Activated naive CD4-positive, alpha-beta T cell treated with anti-CD3 and anti-CD28 coated beads, Interleukin-2, amount 50 U/mL, for 72 hours (primary cell): ENCODE data around the gene CHMP4A. TPM values are rescaled to one million over a fixed set of nuclear protein-coding genes. Genes with fewer than 3 reads are reported as not detected.
"Not testable (repeated sequence)": the region's sequence is repeated elsewhere in the genome, so short reads cannot be mapped to it uniquely, and the experiment has no call there.

Experiments
- ATAC-seq, 2 donors: fragments of 150-1000 bp; cut with Tn5 transposase; 2 replicates each; pipeline ENCODE4 v1.10.0; 2021; ENCODE audit warnings: mild to moderate bottlenecking in 2 of 2, moderate library complexity in 2 of 2
- DNase-seq, 2 donors: peaks; one replicate each; pipeline ENCODE4 v3.0.0; 2021 to 2022; ENCODE audit warnings: low spot score in 2 of 2
- H3K27ac Mint-ChIP-seq, 2 donors: one replicate each; pipeline ENCODE4 v1.8.0; 2022; ENCODE audit warnings: mild to moderate bottlenecking in 2 of 2, mixed read lengths in 2 of 2
- H3K36me3 Mint-ChIP-seq, 2 donors: one replicate each; pipeline ENCODE4 v1.8.0; 2022; ENCODE audit warnings: mixed read lengths in 2 of 2
- H3K9me3 Mint-ChIP-seq, 2 donors: one replicate each; pipeline ENCODE4 v1.8.0; 2022; ENCODE audit warnings: mixed read lengths in 2 of 2
- total RNA-seq, 2 donors: library from RNA; stranded (reverse); gene quantifications; one replicate each; pipeline ENCODE4 v1.2.3, GENCODE V29; 2022

The CHMP4A gene
- total RNA-seq, 2 donors from 2014 or later, result 69.2 to 74.2 TPM

DNA sequence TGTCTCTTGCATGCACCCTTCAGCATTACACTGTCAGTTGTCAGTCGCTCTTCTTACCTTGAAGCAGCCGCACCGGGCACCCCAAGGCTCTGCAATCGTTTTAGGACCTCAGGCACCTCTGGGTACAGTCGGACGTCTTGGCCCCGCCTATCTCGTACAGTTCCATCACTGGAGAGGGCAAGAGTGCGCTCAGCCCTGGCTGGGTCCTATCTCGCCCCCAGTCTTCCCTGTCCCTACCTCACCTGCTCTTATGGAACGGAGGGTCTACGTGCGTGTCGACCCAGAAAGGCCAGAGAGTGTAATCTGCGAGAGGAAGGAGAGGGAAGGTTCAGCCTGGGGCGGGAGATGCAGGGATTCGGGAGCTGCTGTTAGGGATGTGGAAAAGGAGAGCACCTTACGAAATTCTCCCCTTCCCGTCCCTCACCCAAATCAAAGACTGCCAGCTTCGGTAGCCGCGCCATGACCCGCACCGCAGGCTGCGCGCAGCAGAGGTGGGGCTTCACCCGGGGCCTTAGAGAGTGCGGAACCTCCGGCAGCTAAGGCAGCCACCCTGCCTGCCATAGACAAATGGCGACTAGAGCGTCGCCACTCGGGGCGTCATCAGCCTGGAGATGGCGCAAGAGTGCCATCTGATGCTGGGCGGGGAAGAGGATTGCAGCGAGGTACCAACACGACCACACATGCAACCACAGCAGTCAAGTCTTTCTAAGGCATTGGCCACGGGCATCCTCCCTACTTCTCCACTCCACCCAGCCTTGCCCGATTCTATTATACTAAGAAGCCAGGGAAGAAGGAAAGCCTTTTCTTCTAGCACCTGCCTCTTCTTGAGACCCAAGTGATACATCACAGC lies 2.4 kb upstream of the CHMP4A start, which contains the start of gene MDP1:
Gene MDP1, minus strand, starts transcription at position 572 of the 850 bp plus-strand sequence. Its CDS starts 111 bp downstream, at position 461.
- DNase-seq, result peak; percentile 78 to 82
- peaks cover 9 to 23% of the 10 kb centered on the region in 2 donors for H3K36me3 Mint-ChIP-seq
- peak; percentile 73 to 74 for ATAC-seq
- no peaks in the 10 kb centered on the region for H3K9me3 Mint-ChIP-seq
- peak within 1 kb of the TSS; percentile 90 to 95 for H3K27ac Mint-ChIP-seq

DNA sequence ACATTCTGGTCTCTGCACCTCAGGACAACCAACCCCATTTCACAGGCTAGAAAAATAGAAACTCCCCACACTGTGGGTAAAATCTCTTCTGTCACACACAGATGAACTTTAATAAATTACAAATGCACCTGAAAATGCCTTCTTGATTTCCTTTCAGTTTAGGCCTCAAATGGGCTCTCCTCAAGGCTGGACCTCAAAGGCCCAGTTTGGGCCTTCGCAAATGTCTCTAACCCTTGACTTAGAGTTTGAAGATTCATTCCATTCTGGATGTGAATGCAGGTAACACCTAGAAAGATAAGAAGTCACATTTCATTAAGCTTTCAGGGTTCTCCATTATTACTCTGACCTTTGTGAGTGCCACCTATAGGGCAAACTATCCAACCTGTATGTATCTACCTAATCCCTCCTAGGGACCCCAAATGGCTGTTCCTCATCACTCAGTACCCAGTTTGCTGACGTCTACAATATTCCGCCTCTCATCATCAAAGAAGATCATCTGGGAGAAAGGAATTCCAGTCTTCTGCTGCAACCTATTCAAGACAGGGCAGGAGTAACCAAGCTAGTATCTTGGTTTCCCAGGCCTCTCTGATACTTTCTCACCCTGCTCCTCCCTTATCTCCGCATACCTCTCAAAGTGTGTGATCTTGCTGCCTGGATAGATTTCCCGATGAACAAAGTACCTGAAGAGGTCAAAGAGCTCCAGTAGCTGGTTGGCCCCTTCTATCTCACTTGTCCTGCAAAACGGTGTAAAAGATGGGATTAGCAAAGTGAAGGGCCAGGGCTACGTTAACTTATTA lies 776 bp upstream of the CHMP4A start:
- H3K27ac Mint-ChIP-seq, result peak overlapping the region; percentile 96 to 98
- H3K36me3 Mint-ChIP-seq, result peaks cover 18 to 32% of the 10 kb centered on the region in 2 donors
- ATAC-seq (no peak), DNase-seq (no peak)
- no peaks in the 10 kb centered on the region for H3K9me3 Mint-ChIP-seq

DNA sequence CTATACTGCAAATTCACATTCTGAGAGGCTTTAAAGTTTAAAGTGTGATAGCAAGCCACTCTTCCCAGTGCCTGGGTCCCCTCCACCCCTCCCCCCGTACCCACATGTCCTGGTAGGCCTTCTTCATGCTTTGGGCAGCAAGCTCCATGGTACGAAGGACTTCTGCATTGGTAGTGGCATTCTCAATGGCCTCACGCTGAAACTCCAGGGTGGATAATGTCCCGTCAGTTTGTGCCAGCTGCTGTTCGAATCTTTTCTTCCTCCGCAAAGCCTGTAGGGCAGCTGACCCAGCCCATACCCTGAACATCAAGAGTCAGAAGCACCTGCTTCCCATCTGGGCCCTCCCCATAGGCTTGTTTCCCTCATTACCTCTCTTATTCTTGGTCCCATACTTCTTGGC lies 2.0 kb downstream of the CHMP4A start:
- Mint-ChIP-seq H3K36me3 (peaks cover 25 to 54% of the 10 kb centered on the region in 2 donors), H3K9me3 (no peaks in the 10 kb centered on the region), H3K27ac (peak overlapping the region in 1 of 2 donors; percentile 96)
- DNase-seq (no peak), ATAC-seq (no peak)

DNA sequence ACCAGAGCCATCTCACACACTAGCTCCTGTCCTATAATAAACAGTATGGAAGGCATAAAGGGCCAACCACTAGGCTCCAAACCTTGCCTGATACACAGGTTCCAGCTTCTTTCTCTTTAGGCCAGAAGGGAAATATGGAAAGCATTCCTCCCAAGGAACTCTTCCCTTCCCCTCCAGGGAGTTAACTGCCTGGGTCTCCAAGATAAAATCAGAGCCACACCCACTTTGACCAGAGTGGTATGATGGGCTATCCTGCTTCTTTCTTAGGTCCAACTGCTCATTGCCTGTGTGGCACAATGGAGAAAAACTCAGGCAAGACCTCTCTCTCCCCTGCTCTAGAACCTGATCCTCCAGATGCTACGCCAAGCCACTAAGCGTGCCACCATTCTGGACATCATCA lies 5.7 kb downstream of the CHMP4A start:
- peaks cover 0 to 6% of the 10 kb centered on the region in 2 donors for H3K9me3 Mint-ChIP-seq
- DNase-seq (no peak), ATAC-seq (no peak)
- peak overlapping the region in 1 of 2 donors; percentile 33 for H3K27ac Mint-ChIP-seq
- peaks cover 31 to 52% of the 10 kb centered on the region in 2 donors for H3K36me3 Mint-ChIP-seq

DNA sequence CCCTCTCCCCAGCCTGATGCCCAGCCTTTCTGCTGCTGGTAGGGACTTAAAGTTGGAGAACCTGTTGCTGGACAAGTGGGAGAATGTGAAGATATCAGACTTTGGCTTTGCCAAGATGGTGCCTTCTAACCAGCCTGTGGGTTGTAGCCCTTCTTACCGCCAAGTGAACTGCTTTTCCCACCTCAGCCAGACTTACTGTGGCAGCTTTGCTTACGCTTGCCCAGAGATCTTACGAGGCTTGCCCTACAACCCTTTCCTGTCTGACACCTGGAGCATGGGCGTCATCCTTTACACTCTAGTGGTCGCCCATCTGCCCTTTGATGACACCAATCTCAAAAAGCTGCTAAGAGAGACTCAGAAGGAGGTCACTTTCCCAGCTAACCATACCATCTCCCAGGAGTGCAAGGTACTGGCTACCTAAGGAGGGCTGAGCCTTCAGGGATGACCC lies 6.2 kb downstream of the CHMP4A start:
- peaks cover 34 to 56% of the 10 kb centered on the region in 2 donors for H3K36me3 Mint-ChIP-seq
- DNase-seq (no peak), ATAC-seq (peak in 1 of 2 donors; percentile 18)
- H3K27ac Mint-ChIP-seq, result peak overlapping the region; percentile 26 to 33
- H3K9me3 Mint-ChIP-seq, result peaks cover 0 to 6% of the 10 kb centered on the region in 2 donors

DNA sequence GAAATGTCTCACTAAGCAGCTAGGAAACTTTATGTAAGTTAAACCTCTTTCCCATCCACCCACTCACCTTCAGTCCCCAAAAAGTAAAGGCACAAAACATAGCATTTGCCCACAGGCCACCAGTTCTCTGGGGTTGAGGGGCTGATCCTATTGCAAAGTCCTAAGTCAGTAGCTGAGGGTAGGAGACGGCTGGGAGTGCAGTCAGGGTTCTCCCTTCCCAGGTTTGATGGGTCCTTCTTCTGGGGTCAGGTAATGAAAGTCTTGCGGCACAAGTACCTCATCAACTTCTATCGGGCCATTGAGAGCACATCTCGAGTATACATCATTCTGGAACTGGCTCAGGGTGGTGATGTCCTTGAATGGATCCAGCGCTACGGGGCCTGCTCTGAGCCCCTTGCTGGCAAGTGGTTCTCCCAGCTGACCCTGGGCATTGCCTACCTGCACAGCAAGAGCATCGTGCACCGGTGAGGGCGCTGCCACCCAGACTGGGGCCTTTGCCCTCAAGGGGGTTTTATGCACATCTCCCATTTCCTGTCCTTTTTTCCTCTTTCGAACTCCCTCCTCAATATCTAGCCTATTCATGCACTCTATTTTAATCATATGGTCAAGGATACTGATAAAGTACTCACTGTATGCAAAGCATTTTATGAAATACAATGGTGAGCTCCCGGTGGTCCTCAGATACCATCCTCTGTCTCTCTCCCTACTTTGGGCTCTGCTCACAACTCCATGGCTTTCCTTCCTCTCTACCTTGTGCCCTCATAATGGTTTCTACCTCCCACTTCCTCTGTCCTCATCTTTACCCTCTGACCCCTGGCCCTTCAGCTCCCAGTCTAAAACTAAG lies 6.8 kb downstream of the CHMP4A start:
- peaks cover 0 to 8% of the 10 kb centered on the region in 2 donors for H3K9me3 Mint-ChIP-seq
- H3K36me3 Mint-ChIP-seq, result peaks cover 37 to 58% of the 10 kb centered on the region in 2 donors
- DNase-seq (no peak), ATAC-seq (no peak)
- H3K27ac Mint-ChIP-seq, result peak overlapping the region; percentile 26 to 33

DNA sequence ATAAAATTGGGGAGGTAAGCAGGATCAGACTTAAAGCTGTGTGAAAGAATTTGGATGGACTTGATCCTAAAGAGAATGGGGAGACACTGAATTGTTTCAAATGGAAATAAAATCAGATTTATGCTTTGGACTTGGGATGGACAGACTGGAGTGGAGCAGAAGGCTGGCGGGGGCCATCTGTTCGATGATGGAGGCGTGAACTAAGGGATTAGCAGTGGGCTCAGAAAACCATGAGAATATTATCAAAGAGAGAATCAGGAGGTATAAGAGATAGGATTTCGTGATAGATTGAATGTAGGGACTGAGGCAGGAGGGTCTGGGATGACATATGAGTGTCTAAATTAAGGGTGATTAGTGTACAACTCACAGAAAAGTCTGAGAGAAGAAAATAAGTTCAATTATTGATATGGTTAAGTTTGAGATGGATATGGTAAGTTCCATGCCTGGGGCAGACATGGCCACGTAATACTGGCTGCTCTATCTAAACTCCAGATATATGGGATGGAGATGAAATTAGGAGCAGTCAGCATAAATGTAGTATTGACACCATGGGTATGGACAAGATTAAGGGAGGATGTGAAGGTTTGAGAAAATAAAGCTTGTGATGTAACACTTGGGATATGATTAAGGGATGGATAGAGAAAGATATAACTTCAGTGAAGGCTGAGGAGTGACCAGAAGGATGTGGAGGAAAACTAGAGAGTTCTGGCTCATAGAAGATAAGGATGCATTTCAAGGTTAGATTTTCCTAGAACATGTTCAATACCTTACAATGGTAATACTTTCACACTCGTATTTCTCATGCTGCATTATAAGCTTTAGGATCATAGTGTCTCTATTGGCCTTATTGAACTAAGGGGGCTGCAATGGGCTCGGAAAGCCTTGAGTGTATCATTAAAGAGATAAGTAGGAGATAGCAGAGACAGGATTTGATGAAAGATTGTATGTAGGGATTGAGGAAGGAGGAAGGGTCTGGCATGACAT lies 8.8 kb downstream of the CHMP4A start:
- H3K36me3 Mint-ChIP-seq, result peaks cover 25 to 47% of the 10 kb centered on the region in 2 donors
- peaks cover 0 to 10% of the 10 kb centered on the region in 2 donors for H3K9me3 Mint-ChIP-seq
- H3K27ac Mint-ChIP-seq, result no peak overlapping the region

DNA sequence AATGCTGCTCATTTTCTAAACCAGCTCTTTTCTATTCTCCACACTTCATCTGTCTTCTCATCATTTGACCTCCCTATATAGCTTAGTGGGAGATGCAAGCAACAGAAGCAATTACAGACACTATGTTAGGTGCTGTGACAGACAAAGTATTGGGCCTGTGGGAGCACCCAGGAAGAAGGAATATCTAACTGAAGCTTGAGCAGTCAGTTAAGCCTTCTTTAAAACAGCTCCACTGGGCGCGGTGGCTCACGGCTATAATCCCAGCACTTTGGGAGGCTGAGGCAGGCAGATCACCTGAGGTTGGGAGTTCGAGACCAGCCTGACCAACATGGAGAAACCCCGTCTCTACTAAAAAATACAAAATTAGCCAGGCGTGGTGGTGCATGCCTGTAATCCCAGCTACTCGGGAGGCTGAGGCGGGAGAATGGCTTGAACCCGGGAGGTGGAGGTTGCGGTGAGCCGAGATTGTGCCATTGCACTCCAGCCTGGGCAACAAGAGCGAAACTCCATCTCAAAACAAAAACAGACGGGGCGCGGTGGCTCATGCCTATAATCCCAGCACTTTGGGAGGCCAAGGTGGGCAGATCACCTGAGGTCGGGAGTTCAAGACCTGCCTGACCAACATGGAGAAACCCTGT lies 9.9 kb downstream of the CHMP4A start:
- not testable (repeated sequence) for ATAC-seq, H3K27ac Mint-ChIP-seq, DNase-seq
- peaks cover 0 to 10% of the 10 kb centered on the region in 2 donors for H3K9me3 Mint-ChIP-seq
- peaks cover 25 to 55% of the 10 kb centered on the region in 2 donors for H3K36me3 Mint-ChIP-seq

More for the DNA sequence above, 8.8 kb downstream of the CHMP4A start:
- DNase-seq, result no peak
- ATAC-seq, result no peak

DNA sequence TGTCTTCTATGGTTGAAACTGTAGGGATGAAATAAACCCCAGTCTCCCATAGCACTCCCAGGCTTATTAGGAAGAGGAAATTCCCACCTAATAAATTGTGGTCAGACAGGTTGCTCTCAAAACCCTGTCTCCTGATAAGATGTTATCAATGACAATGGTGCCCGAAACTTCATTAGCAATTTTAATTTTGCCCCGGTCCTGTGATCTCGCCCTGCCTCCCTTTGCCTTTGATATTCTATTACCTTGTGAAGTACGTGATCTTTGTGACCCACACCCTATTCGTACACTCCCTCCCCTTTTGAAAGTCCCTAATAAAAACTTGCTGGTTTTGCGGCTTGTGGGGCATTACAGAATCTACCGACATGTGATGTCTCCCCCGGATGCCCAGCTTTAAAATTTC lies 10.8 kb downstream of the CHMP4A start:
- Mint-ChIP-seq H3K9me3 (peaks cover 0 to 10% of the 10 kb centered on the region in 2 donors), H3K36me3 (peaks cover 25 to 48% of the 10 kb centered on the region in 2 donors), H3K27ac (peak overlapping the region in 1 of 2 donors; percentile 48)
- peak in 1 of 2 donors; percentile 16 for DNase-seq
- ATAC-seq, result not testable (repeated sequence)

DNA sequence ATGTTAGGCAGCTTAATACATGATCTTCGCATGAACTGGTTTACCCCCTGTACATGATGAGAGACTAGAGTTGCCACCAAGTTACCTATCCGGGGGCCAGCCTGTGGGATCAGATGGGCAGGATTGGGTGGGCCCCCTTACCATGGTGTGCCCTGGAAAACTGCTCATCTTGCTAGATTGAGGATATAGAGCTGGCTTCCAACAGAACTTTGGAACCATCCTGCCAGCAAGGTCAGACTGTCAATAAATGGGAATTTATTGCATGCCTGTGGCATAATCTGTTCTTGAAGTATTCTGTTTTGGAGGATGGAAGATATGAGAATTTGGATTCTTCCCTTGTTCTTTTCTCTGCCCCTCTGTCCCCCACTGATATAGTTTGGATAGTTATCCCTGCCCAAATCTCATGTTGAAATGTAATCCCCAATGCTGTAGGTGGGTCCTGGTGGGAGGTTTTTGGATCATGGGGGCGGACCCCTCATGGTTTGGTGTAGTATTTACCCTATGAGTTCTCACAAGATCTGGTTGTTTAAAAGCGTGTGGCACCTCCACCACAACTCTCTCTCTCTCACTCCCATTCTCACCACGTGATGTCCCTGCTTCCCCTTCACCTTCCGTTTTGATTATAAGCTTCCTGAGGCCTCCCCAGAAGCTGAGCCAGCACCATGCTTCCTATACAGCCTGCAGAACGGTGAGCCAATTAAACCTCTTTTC lies 14.3 kb downstream of the CHMP4A start:
- Mint-ChIP-seq H3K36me3 (peaks cover 25 to 44% of the 10 kb centered on the region in 2 donors), H3K27ac (peak overlapping the region in 1 of 2 donors; percentile 60), H3K9me3 (peaks cover 0 to 10% of the 10 kb centered on the region in 2 donors)
- no peak for ATAC-seq
- DNase-seq, result no peak

DNA sequence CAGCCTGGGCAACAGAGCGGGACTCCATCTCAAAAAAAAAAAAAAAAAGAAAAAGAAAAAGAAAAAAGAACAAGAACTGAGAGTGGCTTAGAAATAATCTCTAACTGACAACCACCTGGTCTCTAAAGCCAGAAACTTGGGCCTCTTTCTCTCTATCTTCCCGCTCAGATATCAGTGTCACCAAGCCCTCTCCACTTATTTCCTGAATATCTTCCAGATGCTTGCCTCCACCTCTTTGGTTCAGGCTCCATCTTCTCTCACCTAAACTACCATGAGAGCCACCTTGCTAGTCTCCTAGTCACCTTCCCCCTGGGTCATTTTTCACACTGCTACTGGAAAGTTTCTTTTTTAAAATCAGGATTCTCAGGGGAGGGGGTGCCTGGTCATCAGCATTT lies 16.2 kb downstream of the CHMP4A start:
- Mint-ChIP-seq H3K9me3 (peaks cover 0 to 4% of the 10 kb centered on the region in 2 donors), H3K36me3 (peaks cover 25 to 41% of the 10 kb centered on the region in 2 donors), H3K27ac (peak overlapping the region; percentile 15 to 84)
- DNase-seq, result no peak
- no peak for ATAC-seq

DNA sequence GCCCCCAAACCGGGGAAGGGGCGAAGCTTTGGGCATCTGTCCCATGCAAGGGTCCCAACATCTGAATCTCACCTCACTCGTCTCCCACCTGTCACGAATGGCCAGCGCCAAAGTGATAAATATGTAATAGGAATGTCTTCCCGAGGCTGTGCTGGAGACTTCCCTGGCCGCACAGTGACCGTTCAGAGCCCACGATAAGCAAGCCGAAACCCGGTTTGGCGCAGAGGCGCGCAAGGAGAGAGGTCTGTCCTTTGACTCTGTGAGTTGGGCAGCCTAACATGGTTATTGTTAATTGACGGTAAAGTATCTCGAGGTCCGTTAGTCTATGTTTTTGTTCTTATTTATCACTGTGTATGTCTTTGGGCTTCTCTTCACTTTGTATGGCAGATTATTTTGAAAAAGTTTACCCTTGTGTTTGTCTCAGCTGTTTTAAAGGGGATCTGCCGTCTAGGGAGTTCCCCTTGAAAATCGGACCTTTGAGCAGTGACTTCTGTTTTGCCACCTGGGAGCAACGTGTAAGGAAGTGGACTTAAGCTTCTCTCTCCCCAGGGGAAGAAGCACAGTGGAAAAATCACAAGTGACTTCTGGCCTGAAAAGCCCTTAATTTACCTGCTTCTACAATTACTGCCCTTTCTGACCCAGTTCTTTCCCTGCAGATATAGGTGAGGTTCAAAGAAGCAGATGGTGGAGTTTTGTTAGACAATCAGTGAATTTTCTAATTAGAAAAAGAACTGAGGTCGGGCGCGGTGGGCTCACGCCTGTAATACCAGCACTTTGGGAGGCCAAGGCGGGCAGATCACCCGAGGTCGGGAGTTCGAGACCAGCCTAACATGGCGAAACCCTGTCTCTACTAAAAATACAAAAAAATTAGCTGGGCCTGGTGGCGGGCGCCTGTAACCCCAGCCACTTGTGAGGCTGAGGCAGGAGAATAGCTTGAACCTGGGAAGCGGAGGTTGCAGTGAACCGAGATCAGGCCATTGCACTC lies 16.9 kb downstream of the CHMP4A start:
- peak in 1 of 2 donors; percentile 15 for ATAC-seq
- DNase-seq, result no peak
- Mint-ChIP-seq H3K9me3 (peaks cover 0 to 1% of the 10 kb centered on the region in 2 donors), H3K36me3 (peaks cover 23 to 35% of the 10 kb centered on the region in 2 donors), H3K27ac (peak overlapping the region; percentile 84 to 99)
